Lower leg skin (tissue), 3 donors: ENCODE measurements around the gene C1orf198.

Experiments
- CTCF ChIP-seq, 3 donors: fragments of 450-650 bp; IDR thresholded peaks; one replicate each; pipeline ENCODE4 v1.5.1; 2016; ENCODE audit warnings: antibody characterized with exemption in 3 of 3, mild to moderate bottlenecking in 3 of 3, moderate library complexity in 2 of 3
- POLR2A ChIP-seq, 2 donors: fragments of 450-650 bp; IDR thresholded peaks; one replicate each; pipeline ENCODE4 v1.6.1; 2016 to 2017; ENCODE audit warnings: antibody characterized with exemption in 2 of 2, mild to moderate bottlenecking in 1 of 2, moderate library complexity in 1 of 2

GRCh38 chr1:230788561-230789275 is 79.6 kb downstream of the C1orf198 start:
- TF ChIP-seq CTCF (IDR thresholded peaks at IDR 0.05) (no peak), POLR2A (IDR thresholded peaks at IDR 0.05) (no peak)
